LHCN-M2 (cell line): ENCODE data around the gene SERTM1. TPM values are rescaled to one million over a fixed set of nuclear protein-coding genes. Genes with fewer than 3 reads are reported as not detected.

Experiments used
- DNase-seq: peaks from one replicate; pipeline ENCODE4 v3.0.0-alpha.2; 2012; ENCODE audit warnings: low read depth
- polyA plus RNA-seq: library from polyadenylated mRNA; unstranded; fragments of >200 nt; gene quantifications from one replicate; pipeline ENCODE4 v1.2.1, GENCODE V29; 2012; ENCODE audit warnings: missing spikeins
- total RNA-seq: library from RNA; depleted of rRNA; stranded (reverse); fragments of >200 nt; gene quantifications from 2 replicates; pipeline ENCODE4 v1.2.3, GENCODE V29; 2014; rRNA removed

The SERTM1 gene
- not detected in 2 replicates for total RNA-seq
- polyA plus RNA-seq = not detected

GRCh38 chr13:36673838-36674326 is at the start of gene SERTM1:
SERTM1 (plus strand) TSS chr13:36674020; CDS start chr13:36695079, 21,059 bp downstream.
- DNase-seq = no peak

GRCh38 chr13:36628377-36629056 is 45.3 kb upstream of the SERTM1 start:
- DNase-seq = no peak

- DNase-seq = no peak
Measured at GRCh38 chr13:36629057-36629385, 44.8 kb upstream of the SERTM1 start.

GRCh38 chr13:36630181-36630803 is 43.5 kb upstream of the SERTM1 start:
- no peak for DNase-seq

- no peak for DNase-seq
Measured at GRCh38 chr13:36639610-36640009, 34.2 kb upstream of the SERTM1 start.

- DNase-seq = no peak
Measured at GRCh38 chr13:36650611-36651010, 23.2 kb upstream of the SERTM1 start.

GRCh38 chr13:36665630-36666029 is 8.2 kb upstream of the SERTM1 start:
- DNase-seq = no peak

GRCh38 chr13:36666477-36667229 is 7.2 kb upstream of the SERTM1 start:
- no peak for DNase-seq

- no peak for DNase-seq
Measured at GRCh38 chr13:36668316-36668715, 5.5 kb upstream of the SERTM1 start.

GRCh38 chr13:36673352-36673751 is 468 bp upstream of the SERTM1 start:
- DNase-seq = no peak

- no peak for DNase-seq
Measured at GRCh38 chr13:36674337-36675212, 755 bp downstream of the SERTM1 start.

GRCh38 chr13:36675213-36675536 is 1.4 kb downstream of the SERTM1 start:
- DNase-seq = no peak

- DNase-seq = no peak
Measured at GRCh38 chr13:36680913-36681312, 7.1 kb downstream of the SERTM1 start.

GRCh38 chr13:36681894-36682624 is 8.2 kb downstream of the SERTM1 start:
- no peak for DNase-seq

GRCh38 chr13:36683701-36684100 is 9.9 kb downstream of the SERTM1 start:
- no peak for DNase-seq

- DNase-seq = peak; percentile 4
Measured at GRCh38 chr13:36685927-36686326, 12.1 kb downstream of the SERTM1 start.

- DNase-seq = no peak
Measured at GRCh38 chr13:36696410-36697010, 22.7 kb downstream of the SERTM1 start.

GRCh38 chr13:36700170-36700569 is 26.4 kb downstream of the SERTM1 start:
- DNase-seq = no peak

- no peak for DNase-seq
Measured at GRCh38 chr13:36706755-36707154, 32.9 kb downstream of the SERTM1 start.

- DNase-seq = no peak
Measured at GRCh38 chr13:36709136-36709890, 35.5 kb downstream of the SERTM1 start.
